Skeletal muscle tissue (tissue), 4 donors: ENCODE results near the gene P2RX2. TPM values are rescaled to one million over a fixed set of nuclear protein-coding genes. Genes with fewer than 3 reads are reported as not detected.

Experiments used
- H3K27ac ChIP-seq: one replicate; pipeline ENCODE4 v1.7.0; 2013; ENCODE audit warnings: mild to moderate bottlenecking, low read depth, low read length, inconsistent platforms
- H3K27me3 ChIP-seq, 3 donors: one replicate each; pipeline ENCODE4 v1.7.0; 2013; ENCODE audit warnings: low read length in 3 of 3; ENCODE audit not compliant: control insufficient read depth in 3 of 3, insufficient read depth in 3 of 3
- H3K36me3 ChIP-seq, 3 donors: one replicate each; pipeline ENCODE4 v1.7.0; 2013; ENCODE audit warnings: low read length in 3 of 3; ENCODE audit not compliant: control insufficient read depth in 3 of 3, insufficient read depth in 3 of 3
- H3K4me1 ChIP-seq, 3 donors: one replicate each; pipeline ENCODE4 v1.7.0; 2013; ENCODE audit warnings: low read length in 3 of 3, mild to moderate bottlenecking in 3 of 3; ENCODE audit not compliant: control insufficient read depth in 3 of 3, insufficient read depth in 3 of 3
- H3K4me3 ChIP-seq, 3 donors: one replicate each; pipeline ENCODE4 v1.7.0; 2013; ENCODE audit warnings: low read length in 3 of 3
- H3K9ac ChIP-seq, 3 donors: one replicate each; pipeline ENCODE4 v1.7.0; 2013; ENCODE audit warnings: low read length in 3 of 3, mild to moderate bottlenecking in 3 of 3, moderate library complexity in 2 of 3, low read depth in 1 of 3
- H3K9me3 ChIP-seq, 3 donors: one replicate each; pipeline ENCODE4 v1.7.0; 2013; ENCODE audit warnings: low read length in 3 of 3; ENCODE audit not compliant: control insufficient read depth in 3 of 3
- total RNA-seq: library from RNA; depleted of rRNA; stranded (reverse); fragments of >200 nt; gene quantifications from one replicate; pipeline ENCODE4 v1.2.3, GENCODE V29; 2014
- donor health status: Osteomylitis.

P2RX2 gene
- total RNA-seq, 1 donor from 2014 or later, result not detected

GRCh38 chr12:132600048-132601032 lies 18.2 kb upstream of the P2RX2 start:
- Histone ChIP-seq H3K4me1 (peaks cover 8 to 25% (median 20%) of the 10 kb centered on the region in 3 donors), H3K9me3 (no peaks in the 10 kb centered on the region), H3K9ac (peak overlapping the region in 2 of 3 donors; percentile 45 to 62), H3K4me3 (peak overlapping the region; percentile 67 to 75 (median 69)), H3K27ac (no peak overlapping the region), H3K27me3 (peaks cover 49 to 73% (median 67%) of the 10 kb centered on the region in 3 donors), H3K36me3 (no peaks in the 10 kb centered on the region)

GRCh38 chr12:132601171-132601883 lies 17.2 kb upstream of the P2RX2 start:
- Histone ChIP-seq H3K9ac (no peak overlapping the region), H3K9me3 (no peaks in the 10 kb centered on the region), H3K4me3 (peak overlapping the region in 2 of 3 donors; percentile 69 to 75), H3K4me1 (peaks cover 8 to 25% (median 20%) of the 10 kb centered on the region in 3 donors), H3K27ac (no peak overlapping the region), H3K27me3 (peaks cover 51 to 71% (median 64%) of the 10 kb centered on the region in 3 donors), H3K36me3 (no peaks in the 10 kb centered on the region)

- peak overlapping the region in 1 of 3 donors; percentile 45 for H3K9ac ChIP-seq
- H3K4me3 ChIP-seq, result peak overlapping the region in 1 of 3 donors; percentile 51
- H3K4me1 ChIP-seq, result peaks cover 8 to 25% (median 20%) of the 10 kb centered on the region in 3 donors
- peaks cover 64 to 77% (median 69%) of the 10 kb centered on the region in 3 donors for H3K27me3 ChIP-seq
- H3K27ac ChIP-seq, result peak overlapping the region; percentile 54
- no peaks in the 10 kb centered on the region for H3K9me3 ChIP-seq
- no peaks in the 10 kb centered on the region for H3K36me3 ChIP-seq
Measured at GRCh38 chr12:132602572-132603239, 15.9 kb upstream of the P2RX2 start.

- Histone ChIP-seq H3K27ac (peak overlapping the region; percentile 54), H3K9ac (peak overlapping the region in 2 of 3 donors; percentile 38 to 45), H3K4me3 (peak overlapping the region; percentile 32 to 56 (median 49)), H3K9me3 (no peaks in the 10 kb centered on the region), H3K4me1 (peaks cover 8 to 25% (median 20%) of the 10 kb centered on the region in 3 donors), H3K27me3 (peaks cover 65 to 83% (median 75%) of the 10 kb centered on the region in 3 donors), H3K36me3 (no peaks in the 10 kb centered on the region)
Measured at GRCh38 chr12:132603240-132604150, 15.1 kb upstream of the P2RX2 start.

- Histone ChIP-seq H3K36me3 (no peaks in the 10 kb centered on the region), H3K4me3 (peak overlapping the region; percentile 32 to 56 (median 49)), H3K9ac (peak overlapping the region in 2 of 3 donors; percentile 38 to 40), H3K27ac (peak overlapping the region; percentile 54), H3K27me3 (peaks cover 69 to 86% (median 78%) of the 10 kb centered on the region in 3 donors), H3K4me1 (peaks cover 8 to 22% (median 18%) of the 10 kb centered on the region in 3 donors), H3K9me3 (no peaks in the 10 kb centered on the region)
Measured at GRCh38 chr12:132604151-132604618, 14.4 kb upstream of the P2RX2 start.

GRCh38 chr12:132604668-132605441 lies 13.7 kb upstream of the P2RX2 start:
- Histone ChIP-seq H3K4me3 (peak overlapping the region in 1 of 3 donors; percentile 30), H3K9ac (no peak overlapping the region), H3K4me1 (peaks cover 8 to 22% (median 18%) of the 10 kb centered on the region in 3 donors), H3K36me3 (no peaks in the 10 kb centered on the region), H3K27ac (no peak overlapping the region), H3K27me3 (peaks cover 76 to 93% (median 78%) of the 10 kb centered on the region in 3 donors), H3K9me3 (no peaks in the 10 kb centered on the region)

- no peaks in the 10 kb centered on the region for H3K9me3 ChIP-seq
- no peak overlapping the region for H3K9ac ChIP-seq
- no peak overlapping the region for H3K27ac ChIP-seq
- H3K36me3 ChIP-seq, result no peaks in the 10 kb centered on the region
- H3K27me3 ChIP-seq, result peaks cover 80 to 92% (median 81%) of the 10 kb centered on the region in 3 donors
- peaks cover 9 to 14% (median 11%) of the 10 kb centered on the region in 3 donors for H3K4me1 ChIP-seq
- no peak overlapping the region for H3K4me3 ChIP-seq
Measured at GRCh38 chr12:132605892-132606291, 12.7 kb upstream of the P2RX2 start.

GRCh38 chr12:132606466-132606865 lies 12.1 kb upstream of the P2RX2 start:
- Histone ChIP-seq H3K9ac (no peak overlapping the region), H3K27ac (no peak overlapping the region), H3K4me1 (peaks cover 6 to 12% (median 8%) of the 10 kb centered on the region in 3 donors), H3K4me3 (no peak overlapping the region), H3K36me3 (no peaks in the 10 kb centered on the region), H3K27me3 (peaks cover 77 to 92% (median 81%) of the 10 kb centered on the region in 3 donors), H3K9me3 (peaks cover 0 to 3% (median 2%) of the 10 kb centered on the region in 3 donors)
